Neural crest cell (in vitro differentiated cells): ENCODE results near the gene WWOX. TPM values are rescaled to one million over a fixed set of nuclear protein-coding genes. Genes with fewer than 3 reads are reported as not detected.

Experiments
- DNase-seq: peaks from one replicate; pipeline ENCODE4 v3.0.0; 2021; ENCODE audit warnings: low read depth, mixed read lengths, low spot score
- H3K27ac Mint-ChIP-seq: one replicate; pipeline ENCODE4 v1.8.0; 2021; ENCODE audit warnings: mild to moderate bottlenecking, mixed read lengths; ENCODE audit not compliant: unreplicated experiment
- H3K27me3 Mint-ChIP-seq: 2 replicates; pipeline ENCODE4 v1.8.0; 2021; ENCODE audit warnings: low read depth, mild to moderate bottlenecking, mixed read lengths
- H3K36me3 Mint-ChIP-seq: 2 replicates; pipeline ENCODE4 v1.8.0; 2021; ENCODE audit warnings: low read depth, mild to moderate bottlenecking, mixed read lengths
- H3K4me1 Mint-ChIP-seq: 2 replicates; pipeline ENCODE4 v1.8.0; 2021; ENCODE audit warnings: mixed read lengths
- H3K4me3 Mint-ChIP-seq: one replicate; pipeline ENCODE4 v1.8.0; 2021; ENCODE audit warnings: mild to moderate bottlenecking, mixed read lengths
- H3K9me3 Mint-ChIP-seq: 2 replicates; pipeline ENCODE4 v1.8.0; 2021; ENCODE audit warnings: mixed read lengths
- CTCF ChIP-seq: fragments of 200-600 bp; sonication (generic); conservative IDR thresholded peaks from 2 replicates; pipeline ENCODE4 v1.5.0; 2021; ENCODE audit warnings: antibody characterized with exemption, mild to moderate bottlenecking
- total RNA-seq: library from RNA; stranded (reverse); gene quantifications from 2 replicates; pipeline ENCODE4 v1.2.1, GENCODE V29; 2021

WWOX gene
- total RNA-seq, 1 donor from 2014 or later: 30.5 TPM

DNA sequence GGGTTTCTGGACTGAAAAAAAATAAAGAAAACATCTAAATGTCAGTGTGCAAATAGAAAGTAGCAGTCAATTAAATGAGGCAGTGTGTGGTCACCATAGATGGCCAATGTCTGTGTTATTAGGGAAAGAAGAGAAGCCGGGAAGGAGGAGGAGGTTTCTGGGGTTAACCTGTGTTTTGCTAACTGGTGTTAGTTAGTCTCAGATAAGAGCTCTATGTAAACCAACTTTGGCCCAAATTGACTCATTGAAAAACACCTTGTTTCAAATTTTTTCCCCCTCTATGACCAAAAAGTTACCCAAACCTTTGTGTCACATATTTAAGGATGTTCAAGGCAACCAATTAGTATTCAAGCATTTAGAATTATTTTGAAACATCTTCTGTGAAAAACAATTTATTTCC is 970.2 kb downstream of the WWOX start:
- TF ChIP-seq CTCF: no peak
- Mint-ChIP-seq H3K27ac (no peak overlapping the region), H3K27me3 (no peaks in the 10 kb centered on the region), H3K4me1 (no peaks in the 10 kb centered on the region), H3K4me3 (no peak overlapping the region), H3K36me3 (no peaks in the 10 kb centered on the region), H3K9me3 (no peaks in the 10 kb centered on the region)
- no peak for DNase-seq

GRCh38 chr16:79071424-79071823 is 972.0 kb downstream of the WWOX start:
- TF ChIP-seq CTCF: no peak
- no peaks in the 10 kb centered on the region for H3K36me3 Mint-ChIP-seq
- H3K9me3 Mint-ChIP-seq: no peaks in the 10 kb centered on the region
- no peaks in the 10 kb centered on the region for H3K4me1 Mint-ChIP-seq
- no peak overlapping the region for H3K27ac Mint-ChIP-seq
- H3K27me3 Mint-ChIP-seq: no peaks in the 10 kb centered on the region
- no peak for DNase-seq
- no peak overlapping the region for H3K4me3 Mint-ChIP-seq

GRCh38 chr16:79072517-79072916 is 973.1 kb downstream of the WWOX start:
- no peak for DNase-seq
- Mint-ChIP-seq H3K27ac (no peak overlapping the region), H3K4me1 (no peaks in the 10 kb centered on the region), H3K9me3 (no peaks in the 10 kb centered on the region), H3K36me3 (no peaks in the 10 kb centered on the region), H3K27me3 (no peaks in the 10 kb centered on the region), H3K4me3 (no peak overlapping the region)
- no peak for TF ChIP-seq CTCF

DNA sequence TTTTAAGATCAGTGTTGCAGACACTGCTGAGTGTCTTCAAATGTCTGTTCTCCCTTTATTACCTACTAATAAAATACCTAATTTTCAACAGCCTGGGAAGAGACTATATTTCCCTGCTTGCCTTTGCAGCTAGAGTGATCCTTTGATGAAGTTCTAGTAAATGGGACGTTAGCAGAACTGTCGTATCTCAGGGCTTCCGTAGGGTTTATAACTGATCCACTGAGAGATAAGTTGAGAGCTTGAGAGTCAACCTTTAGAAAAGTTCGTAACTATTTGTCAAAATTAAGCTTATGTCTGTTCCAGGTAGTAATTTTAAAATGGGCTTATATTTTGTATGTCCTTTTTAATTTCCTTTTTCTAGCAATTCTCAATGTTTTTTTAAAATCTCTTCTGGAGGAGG is 974.1 kb downstream of the WWOX start:
- DNase-seq: no peak
- Mint-ChIP-seq H3K4me3 (no peak overlapping the region), H3K9me3 (no peaks in the 10 kb centered on the region), H3K27ac (no peak overlapping the region), H3K27me3 (no peaks in the 10 kb centered on the region), H3K4me1 (no peaks in the 10 kb centered on the region), H3K36me3 (no peaks in the 10 kb centered on the region)
- TF ChIP-seq CTCF: no peak

DNA sequence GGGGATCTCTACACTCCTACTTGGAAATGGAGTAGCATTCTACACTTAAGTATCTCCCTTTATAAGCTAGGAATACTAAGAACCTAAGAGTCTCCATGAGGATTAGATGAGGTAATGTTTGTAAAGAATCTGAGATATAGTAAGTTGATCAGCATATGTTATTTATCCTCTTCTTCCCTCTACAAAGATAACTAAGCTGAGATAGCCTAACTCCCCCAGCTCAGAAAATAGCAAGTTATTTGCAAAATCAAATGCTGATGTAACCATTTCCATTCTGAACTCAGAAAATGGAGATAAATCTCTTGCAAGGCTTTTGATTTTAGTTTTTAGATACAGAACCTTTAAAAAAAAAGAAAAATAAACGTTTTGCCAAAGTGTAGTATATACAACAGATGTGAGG is 975.1 kb downstream of the WWOX start:
- no peak for DNase-seq
- no peaks in the 10 kb centered on the region for H3K27me3 Mint-ChIP-seq
- H3K36me3 Mint-ChIP-seq: no peaks in the 10 kb centered on the region
- H3K4me1 Mint-ChIP-seq: no peaks in the 10 kb centered on the region
- no peak overlapping the region for H3K4me3 Mint-ChIP-seq
- no peak overlapping the region for H3K27ac Mint-ChIP-seq
- TF ChIP-seq CTCF: no peak
- no peaks in the 10 kb centered on the region for H3K9me3 Mint-ChIP-seq

- H3K36me3 Mint-ChIP-seq: no peaks in the 10 kb centered on the region
- H3K27me3 Mint-ChIP-seq: no peaks in the 10 kb centered on the region
- H3K9me3 Mint-ChIP-seq: no peaks in the 10 kb centered on the region
- TF ChIP-seq CTCF: no peak
- DNase-seq: no peak
- no peak overlapping the region for H3K27ac Mint-ChIP-seq
- H3K4me1 Mint-ChIP-seq: no peaks in the 10 kb centered on the region
- no peak overlapping the region for H3K4me3 Mint-ChIP-seq
Measured at GRCh38 chr16:79074951-79075350, 975.5 kb downstream of the WWOX start.
